Measurements from ENCODE around the gene SPCS2.
A peak's percentile ranks its signal among the peaks of the same experiment; 100 is the strongest.
"Not testable (repeated sequence)": the region's sequence is repeated elsewhere in the genome, so short reads cannot be mapped to it uniquely, and the experiment has no call there.

The SPCS2 gene

GRCh38 chr11:75002516-75002915, 53.5 kb downstream of the SPCS2 start:
- DNase-seq: no peak

DNA sequence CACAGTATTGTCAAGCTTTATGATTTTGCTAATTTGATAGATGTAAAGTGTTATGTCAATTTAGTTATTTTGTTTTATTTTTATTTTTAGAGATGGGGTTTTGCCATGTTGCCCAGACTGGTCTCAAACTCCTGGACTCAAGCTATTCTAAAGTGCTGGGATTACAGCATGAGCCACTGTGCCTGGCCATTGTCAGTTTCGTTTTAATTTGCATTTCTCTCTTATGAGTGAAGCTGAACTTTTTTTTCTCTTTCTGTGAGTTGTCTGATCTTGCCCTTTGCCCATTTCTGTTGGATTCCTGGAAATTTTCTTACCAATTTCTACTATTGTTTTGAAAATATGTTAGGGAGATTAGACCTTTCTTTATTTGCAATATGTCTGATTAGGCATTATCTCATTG, 55.1 kb downstream of the SPCS2 start:
- no peak for DNase-seq

DNA sequence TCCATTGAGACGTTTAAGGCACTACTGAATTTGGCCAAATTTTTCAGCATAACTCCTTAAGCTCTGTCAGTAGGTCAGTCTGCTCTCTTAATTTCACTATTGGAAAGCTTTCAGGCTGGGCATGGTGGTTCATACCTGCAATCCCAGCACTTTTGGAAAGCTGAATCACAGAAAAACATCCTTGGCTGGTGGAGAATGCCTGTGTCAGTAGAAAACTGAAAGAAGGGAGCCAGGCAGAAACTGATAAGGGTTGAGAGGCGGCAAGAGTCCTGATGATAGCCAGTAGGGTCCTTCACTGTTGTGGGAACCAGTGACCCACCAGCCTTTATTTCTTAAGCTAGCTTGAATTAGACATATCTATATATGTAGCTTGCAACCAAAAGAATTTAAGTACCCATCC, 62.3 kb downstream of the SPCS2 start:
- DNase-seq: no peak

- no peak for DNase-seq
Measured at GRCh38 chr11:75011872-75012271, 62.8 kb downstream of the SPCS2 start.

GRCh38 chr11:75013051-75013450, 64.0 kb downstream of the SPCS2 start:
- DNase-seq: no peak

- no peak for DNase-seq
Measured at GRCh38 chr11:75014129-75014528, 65.1 kb downstream of the SPCS2 start.

- not testable (repeated sequence) for DNase-seq
Measured at GRCh38 chr11:75019200-75019599, 70.1 kb downstream of the SPCS2 start.

DNA sequence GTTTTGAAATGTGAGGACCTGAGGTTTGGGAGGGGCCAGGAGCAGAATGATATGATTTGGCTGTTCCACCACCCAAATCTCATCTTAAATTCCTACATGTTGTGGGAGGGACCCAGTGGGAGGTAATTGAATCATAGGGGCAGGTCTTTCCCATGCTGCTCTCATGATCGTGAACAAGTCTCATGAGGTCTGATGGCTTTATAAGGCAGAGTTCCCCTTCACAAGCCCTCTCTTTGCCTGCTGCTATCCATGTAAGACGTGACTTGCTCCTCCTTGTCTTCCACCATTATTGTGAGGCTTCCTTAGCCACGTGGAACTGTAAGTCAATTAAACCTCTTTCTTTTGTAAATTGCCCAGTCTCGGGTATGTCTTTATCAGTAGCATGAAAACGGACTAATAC, 71.3 kb downstream of the SPCS2 start:
- not testable (repeated sequence) for DNase-seq

- DNase-seq: no peak
Measured at GRCh38 chr11:75022296-75022695, 73.2 kb downstream of the SPCS2 start.

DNA sequence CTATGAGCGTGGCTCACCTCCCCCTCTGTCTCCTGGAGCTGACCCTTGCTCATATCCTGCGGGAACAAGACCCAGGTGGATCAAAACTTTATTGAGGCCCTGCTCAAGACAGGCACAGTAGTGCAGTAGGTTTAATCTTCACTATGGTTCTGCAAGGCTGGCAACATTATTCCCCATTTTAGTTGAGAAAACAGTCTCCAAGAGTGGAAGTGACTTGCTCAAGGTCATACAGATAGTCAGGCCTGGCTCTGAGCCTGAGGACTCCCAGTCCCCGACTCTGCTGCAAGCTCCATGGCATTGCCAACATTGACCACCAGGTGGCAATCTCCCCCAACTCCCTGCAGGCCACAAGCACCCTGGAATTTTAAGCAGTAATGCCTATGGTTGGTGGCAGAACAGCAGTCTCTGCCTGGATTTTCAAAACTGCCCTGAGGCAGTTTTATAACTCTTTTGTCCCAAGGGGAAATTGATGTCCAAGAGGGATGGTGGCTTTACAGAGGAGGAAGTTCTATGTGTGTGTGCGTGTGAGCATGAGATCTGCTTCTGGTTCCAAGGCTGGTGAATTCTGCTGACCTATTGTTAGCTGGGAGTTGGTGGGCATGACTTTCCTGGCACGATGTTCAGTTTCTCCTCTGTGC, 73.8 kb downstream of the SPCS2 start:
- peak; percentile 71 for DNase-seq

DNA sequence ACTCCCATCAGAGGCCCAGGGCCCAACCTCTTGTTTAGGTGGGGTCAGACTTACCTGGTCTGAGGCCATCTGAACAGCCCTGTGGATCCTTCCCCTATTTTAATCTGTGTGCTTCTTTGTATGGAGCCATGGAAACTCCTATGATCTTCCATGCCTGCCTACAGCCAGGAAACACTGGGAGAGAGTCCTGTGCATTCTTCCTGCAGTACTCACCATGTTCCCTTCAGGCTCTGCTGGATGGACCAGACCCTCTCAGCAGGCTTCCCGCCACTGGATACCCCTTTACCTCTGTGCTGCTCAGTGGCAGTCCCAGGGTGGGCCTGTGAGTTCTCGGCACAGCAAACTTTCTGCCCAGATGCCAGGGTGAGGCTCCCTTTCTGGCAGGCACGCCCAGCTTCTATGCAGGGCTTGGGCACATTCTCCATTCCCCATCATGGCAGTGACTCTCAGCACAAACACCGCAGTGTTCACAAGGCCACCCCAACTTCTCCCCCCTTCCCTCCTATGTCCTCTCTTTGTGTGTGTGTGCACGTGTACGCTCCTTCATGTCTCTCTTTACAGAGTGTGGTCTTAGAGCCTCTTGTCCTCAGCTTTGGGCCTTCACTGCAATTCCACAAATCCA, 74.5 kb downstream of the SPCS2 start:
- DNase-seq: no peak

DNA sequence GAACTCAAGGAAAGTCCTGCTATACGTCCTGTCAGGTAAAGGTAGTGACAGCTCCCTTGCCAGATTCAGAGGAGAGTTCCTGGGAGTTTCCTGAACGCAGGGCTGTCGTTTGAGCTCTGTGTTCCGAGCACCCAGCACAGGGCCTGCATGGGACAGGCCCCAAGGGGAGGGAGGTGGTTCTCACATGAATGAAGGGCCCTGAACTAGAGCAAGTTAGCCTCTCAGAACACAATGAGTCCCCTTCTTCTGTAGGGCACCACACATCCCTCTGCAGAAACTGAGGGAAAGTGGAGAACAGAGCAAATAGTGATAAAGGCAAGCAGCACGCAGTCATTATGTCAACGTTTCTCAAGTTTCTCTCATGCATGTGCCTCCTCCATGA, 75.0 kb downstream of the SPCS2 start:
- no peak for DNase-seq

DNA sequence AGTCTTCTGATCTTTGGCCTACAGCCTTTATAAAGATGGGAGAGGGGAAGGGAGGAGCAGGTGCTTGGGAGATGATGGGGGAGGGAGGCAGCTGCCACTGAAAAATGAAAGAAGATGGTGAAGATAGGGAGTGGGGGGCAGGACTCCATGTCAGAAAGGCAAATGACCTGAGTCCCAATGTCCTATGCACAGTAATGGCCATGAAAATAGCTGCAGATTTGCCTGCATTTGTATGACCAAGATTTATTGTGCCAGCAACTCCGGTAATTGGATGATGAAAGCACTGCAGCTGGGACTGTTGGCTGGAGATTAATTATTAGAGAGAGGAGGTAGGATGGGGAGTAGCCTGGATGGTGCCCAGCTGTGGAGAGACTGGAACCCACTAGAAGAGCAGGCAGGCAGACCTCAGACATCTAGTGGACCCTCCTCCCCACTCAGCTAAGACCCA, 75.7 kb downstream of the SPCS2 start:
- DNase-seq: no peak

DNA sequence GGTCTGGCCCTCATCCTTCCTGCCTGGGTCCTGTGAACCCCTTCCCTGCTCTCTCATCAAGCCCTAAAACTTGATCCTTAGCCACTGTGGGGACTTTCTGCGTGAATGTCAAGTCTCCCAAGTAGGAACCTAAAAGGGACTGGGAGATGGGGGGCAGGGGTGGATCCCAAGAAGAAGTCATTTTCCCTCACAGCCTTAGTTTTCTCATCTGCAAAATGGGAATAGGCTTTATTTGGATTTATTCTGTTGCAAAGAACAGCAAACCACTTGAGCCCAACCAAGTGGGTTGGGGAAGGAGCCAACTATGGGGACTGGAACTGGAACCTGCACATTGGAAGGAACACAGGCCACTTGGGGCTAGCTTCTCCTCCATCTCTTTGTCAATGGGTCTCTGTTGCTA, 76.5 kb downstream of the SPCS2 start:
- no peak for DNase-seq

DNA sequence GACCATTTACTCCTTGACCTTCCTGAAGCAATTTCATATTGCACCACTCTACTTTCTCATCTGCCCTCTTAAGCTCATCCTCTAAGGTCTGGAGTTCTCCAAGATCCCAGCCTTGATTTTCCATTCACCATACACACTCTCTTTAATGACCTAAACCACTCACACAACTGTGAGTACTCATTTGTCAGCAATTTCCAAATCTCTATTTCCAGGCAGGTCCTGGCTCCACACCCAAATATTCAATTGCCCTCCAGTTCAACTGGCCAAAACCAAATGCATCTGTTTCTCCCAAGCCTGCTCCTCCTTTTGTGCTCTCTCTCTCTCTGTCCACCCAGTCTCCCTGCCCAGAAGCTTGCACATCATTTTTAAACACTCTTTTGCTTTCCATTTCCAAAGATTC, 79.3 kb downstream of the SPCS2 start:
- DNase-seq: no peak
